Left lung (tissue), 10 donors: ENCODE results near the gene EHBP1. TPM values are rescaled to one million over a fixed set of nuclear protein-coding genes. Genes with fewer than 3 reads are reported as not detected.

ENCODE experiments used
- ATAC-seq: fragments of 200-7000 bp; cut with Tn5 transposase; one replicate; pipeline ENCODE4 v1.9.1; 2020; ENCODE audit warnings: moderate library complexity
- DNase-seq, 4 donors: peaks; one replicate each; pipeline ENCODE4 v3.0.0-alpha.2; 2013 to 2020
- H3K27ac ChIP-seq, 2 donors: fragments of 200-600 bp; sonication (generic) in 1 of 2; one replicate each; pipeline versions ENCODE4 v1.5.0 to v1.8.0; 2020 to 2021
- H3K27me3 ChIP-seq, 2 donors: fragments of 200-600 bp; sonication (generic) in 1 of 2; one replicate each; pipeline versions ENCODE4 v1.5.0 to v1.8.0; 2020 to 2021
- H3K36me3 ChIP-seq, 2 donors: fragments of 200-600 bp; sonication (generic) in 1 of 2; one replicate each; pipeline versions ENCODE4 v1.5.0 to v1.8.0; 2020 to 2021
- H3K4me1 ChIP-seq, 2 donors: fragments of 200-600 bp; one replicate each; pipeline ENCODE4 v1.8.0; 2021
- H3K4me3 ChIP-seq, 2 donors: fragments of 200-600 bp; sonication (generic) in 1 of 2; one replicate each; pipeline versions ENCODE4 v1.5.0 to v1.8.0; 2020 to 2021; ENCODE audit warnings: mild to moderate bottlenecking in 1 of 2
- H3K9me3 ChIP-seq, 2 donors: fragments of 200-600 bp; sonication (generic) in 1 of 2; one replicate each; pipeline versions ENCODE4 v1.5.0 to v1.8.0; 2020 to 2021
- intact Hi-C, 2 donors: fragments of 100-400 bp; cut with DNase I; formaldehyde crosslinking; loops; one replicate each; pipeline versions ENCODE4 v1.11.2 to v1.14.2; 2022
- polyA plus RNA-seq, 6 donors: library from polyadenylated mRNA; unstranded; fragments of 120-200 nt; gene quantifications; one replicate each; pipeline ENCODE4 v1.2.1, GENCODE V29; 2013; ENCODE audit not compliant: insufficient read length in 6 of 6
- total RNA-seq, 2 donors: library from RNA; stranded (reverse); fragmentation: NEBNext Ultra II Directional; extraction: Animal tissue kit (Norgen Biotek cat#: 25700); gene quantifications; one replicate each; pipeline ENCODE4 v1.2.1, GENCODE V29; 2021
- TF ChIP-seq, protein P1 (sequence below), 2 donors: fragments of 200-600 bp; sonication (generic) in 1 of 2; IDR thresholded peaks; one replicate each; pipeline versions ENCODE4 v1.5.0 to v1.8.0; 2021; ENCODE audit warnings: antibody characterized with exemption in 2 of 2
- donor health status: DM: no; HTN: yes; CAD: no.
- donor health status: DM: no; HTN: no; CAD: no.

The EHBP1 gene
- total and polyA plus RNA-seq, 8 donors: 35.4 to 48.9 (median 38.9) TPM

DNA sequence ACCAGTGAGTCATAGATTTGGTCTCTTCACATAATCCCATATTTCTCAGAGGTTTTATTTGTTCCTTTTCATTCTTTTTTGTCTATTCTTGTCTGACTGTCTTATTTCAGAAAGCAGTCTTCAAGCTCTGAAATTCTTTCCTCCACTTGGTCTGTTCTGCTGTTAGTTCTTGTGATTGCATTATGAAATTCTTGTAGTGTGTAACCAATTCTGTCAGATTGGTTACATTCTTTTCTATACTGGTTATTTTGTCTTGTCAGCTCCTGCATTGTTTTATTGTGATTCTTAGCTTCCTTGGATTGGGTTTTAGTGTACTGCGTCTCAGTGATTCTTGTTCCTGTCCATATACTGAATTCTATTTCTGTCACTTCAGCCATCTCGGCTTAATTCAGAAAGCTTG is 18.6 kb downstream of the EHBP1 start:
- Histone ChIP-seq H3K4me3 (no peak overlapping the region), H3K4me1 (no peaks in the 10 kb centered on the region), H3K36me3 (no peaks in the 10 kb centered on the region), H3K27ac (no peak overlapping the region), H3K9me3 (peaks cover 0 to 10% of the 10 kb centered on the region in 2 donors), H3K27me3 (no peaks in the 10 kb centered on the region)
- intact Hi-C loops: no loop called here
- DNase-seq: no peak
- TF ChIP-seq, protein P1, sequence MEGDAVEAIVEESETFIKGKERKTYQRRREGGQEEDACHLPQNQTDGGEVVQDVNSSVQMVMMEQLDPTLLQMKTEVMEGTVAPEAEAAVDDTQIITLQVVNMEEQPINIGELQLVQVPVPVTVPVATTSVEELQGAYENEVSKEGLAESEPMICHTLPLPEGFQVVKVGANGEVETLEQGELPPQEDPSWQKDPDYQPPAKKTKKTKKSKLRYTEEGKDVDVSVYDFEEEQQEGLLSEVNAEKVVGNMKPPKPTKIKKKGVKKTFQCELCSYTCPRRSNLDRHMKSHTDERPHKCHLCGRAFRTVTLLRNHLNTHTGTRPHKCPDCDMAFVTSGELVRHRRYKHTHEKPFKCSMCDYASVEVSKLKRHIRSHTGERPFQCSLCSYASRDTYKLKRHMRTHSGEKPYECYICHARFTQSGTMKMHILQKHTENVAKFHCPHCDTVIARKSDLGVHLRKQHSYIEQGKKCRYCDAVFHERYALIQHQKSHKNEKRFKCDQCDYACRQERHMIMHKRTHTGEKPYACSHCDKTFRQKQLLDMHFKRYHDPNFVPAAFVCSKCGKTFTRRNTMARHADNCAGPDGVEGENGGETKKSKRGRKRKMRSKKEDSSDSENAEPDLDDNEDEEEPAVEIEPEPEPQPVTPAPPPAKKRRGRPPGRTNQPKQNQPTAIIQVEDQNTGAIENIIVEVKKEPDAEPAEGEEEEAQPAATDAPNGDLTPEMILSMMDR (IDR thresholded peaks at IDR 0.05): no peak
- ATAC-seq: no peak

DNA sequence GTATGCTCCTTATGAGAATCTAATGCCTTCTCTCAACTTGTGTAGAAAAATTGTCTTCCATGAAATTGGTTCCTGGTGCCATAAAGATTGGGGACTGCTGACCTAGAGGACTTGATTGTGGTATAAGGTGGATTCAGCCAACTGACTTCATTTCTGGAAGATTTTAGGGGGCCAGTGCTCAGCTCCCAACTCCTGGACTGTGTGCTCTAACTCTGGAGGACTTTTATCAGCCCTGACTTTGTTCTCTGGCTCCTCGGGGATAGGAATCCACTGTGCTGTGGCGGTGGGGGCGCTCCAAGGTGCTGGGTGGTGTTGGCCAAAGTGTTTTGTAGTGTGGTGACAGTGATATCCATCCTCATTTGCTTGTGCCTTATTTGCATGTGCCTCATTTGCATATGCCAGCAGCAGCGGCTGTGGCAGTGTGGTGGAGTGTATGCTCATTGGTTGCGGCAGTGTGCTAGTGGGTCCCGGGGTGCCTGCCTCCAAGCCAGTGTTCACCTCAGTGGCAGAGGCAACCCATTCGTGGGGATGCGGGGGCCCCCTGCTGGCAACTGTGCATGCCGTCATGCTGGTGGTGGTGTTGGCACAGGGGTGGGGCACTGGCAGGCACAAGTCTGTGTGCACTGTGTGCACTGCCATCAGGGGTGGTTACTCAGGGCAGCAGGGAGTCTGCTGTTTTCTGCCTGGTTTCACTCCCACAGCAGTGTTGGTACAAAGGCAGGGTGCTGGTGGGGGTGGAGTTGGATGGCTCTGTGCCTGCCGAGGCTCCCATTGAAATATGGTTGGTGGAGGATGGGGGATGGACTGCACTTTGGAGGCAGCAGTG is 19.6 kb downstream of the EHBP1 start:
- Histone ChIP-seq H3K27me3 (no peaks in the 10 kb centered on the region), H3K4me3 (no peak overlapping the region), H3K36me3 (no peaks in the 10 kb centered on the region), H3K27ac (no peak overlapping the region), H3K9me3 (peaks cover 0 to 10% of the 10 kb centered on the region in 2 donors), H3K4me1 (no peaks in the 10 kb centered on the region)
- TF ChIP-seq, protein P1 (IDR thresholded peaks at IDR 0.05): no peak
- ATAC-seq (peak; percentile 30), DNase-seq (peak in 1 of 4 donors; percentile 73)
- intact Hi-C loops: no loop called here

DNA sequence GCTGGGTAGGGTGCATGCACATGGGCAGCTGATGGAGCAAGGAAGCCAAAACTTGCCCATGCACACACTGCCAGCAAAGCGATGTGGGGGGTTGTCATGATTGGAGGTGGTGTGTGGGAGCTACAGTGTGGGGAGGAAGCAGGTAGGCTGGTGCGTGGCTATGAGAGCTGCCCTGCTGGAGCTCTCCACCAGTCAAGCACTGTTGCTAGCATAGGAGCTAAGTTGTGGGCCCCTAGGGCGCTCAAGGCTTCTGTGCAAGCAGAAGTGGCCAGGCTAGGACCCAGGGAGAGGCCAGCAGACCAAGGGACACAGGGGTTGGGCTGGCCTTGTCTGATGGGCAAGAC is 20.2 kb downstream of the EHBP1 start:
- intact Hi-C loops: no loop called here
- H3K36me3 ChIP-seq: no peaks in the 10 kb centered on the region
- no peaks in the 10 kb centered on the region for H3K27me3 ChIP-seq
- peak in 1 of 4 donors; percentile 49 for DNase-seq
- no peaks in the 10 kb centered on the region for H3K4me1 ChIP-seq
- ATAC-seq: no peak
- TF ChIP-seq, protein P1 (IDR thresholded peaks at IDR 0.05): no peak
- H3K4me3 ChIP-seq: no peak overlapping the region
- H3K27ac ChIP-seq: no peak overlapping the region
- H3K9me3 ChIP-seq: peaks cover 0 to 10% of the 10 kb centered on the region in 2 donors

DNA sequence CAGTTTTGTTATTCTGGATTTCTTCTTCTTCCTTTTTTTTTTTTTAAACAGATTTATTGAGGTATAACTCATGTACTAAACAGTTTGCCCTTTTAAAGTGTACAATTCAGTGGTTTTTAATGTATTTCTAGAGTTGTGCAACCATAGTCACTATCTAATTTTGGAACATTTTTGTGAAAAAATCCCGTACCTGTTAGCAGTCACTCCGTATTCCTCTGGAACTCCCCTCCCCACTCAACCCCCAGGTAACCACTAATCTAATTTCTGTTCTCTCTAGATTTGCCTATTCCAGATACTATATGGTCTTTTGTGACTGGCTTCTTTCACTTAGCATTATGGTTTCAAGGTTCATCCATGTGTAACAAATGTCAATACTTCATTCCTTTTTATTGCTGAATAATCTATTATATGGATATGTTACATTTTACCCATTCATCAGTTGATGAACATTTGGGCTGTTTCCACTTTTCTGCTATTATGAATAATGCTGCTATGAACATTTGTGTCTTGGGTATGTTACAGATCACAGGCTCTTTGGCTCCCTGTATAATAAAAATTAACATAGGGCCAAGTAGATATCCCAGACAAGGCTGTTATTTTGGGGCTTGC is 21.9 kb downstream of the EHBP1 start:
- DNase-seq (no peak), ATAC-seq (no peak)
- H3K4me1 ChIP-seq: no peaks in the 10 kb centered on the region
- H3K27ac ChIP-seq: no peak overlapping the region
- peaks cover 0 to 27% of the 10 kb centered on the region in 2 donors for H3K9me3 ChIP-seq
- intact Hi-C loops: no loop called here
- H3K4me3 ChIP-seq: no peak overlapping the region
- H3K36me3 ChIP-seq: no peaks in the 10 kb centered on the region
- TF ChIP-seq, protein P1 (IDR thresholded peaks at IDR 0.05): no peak
- H3K27me3 ChIP-seq: no peaks in the 10 kb centered on the region

DNA sequence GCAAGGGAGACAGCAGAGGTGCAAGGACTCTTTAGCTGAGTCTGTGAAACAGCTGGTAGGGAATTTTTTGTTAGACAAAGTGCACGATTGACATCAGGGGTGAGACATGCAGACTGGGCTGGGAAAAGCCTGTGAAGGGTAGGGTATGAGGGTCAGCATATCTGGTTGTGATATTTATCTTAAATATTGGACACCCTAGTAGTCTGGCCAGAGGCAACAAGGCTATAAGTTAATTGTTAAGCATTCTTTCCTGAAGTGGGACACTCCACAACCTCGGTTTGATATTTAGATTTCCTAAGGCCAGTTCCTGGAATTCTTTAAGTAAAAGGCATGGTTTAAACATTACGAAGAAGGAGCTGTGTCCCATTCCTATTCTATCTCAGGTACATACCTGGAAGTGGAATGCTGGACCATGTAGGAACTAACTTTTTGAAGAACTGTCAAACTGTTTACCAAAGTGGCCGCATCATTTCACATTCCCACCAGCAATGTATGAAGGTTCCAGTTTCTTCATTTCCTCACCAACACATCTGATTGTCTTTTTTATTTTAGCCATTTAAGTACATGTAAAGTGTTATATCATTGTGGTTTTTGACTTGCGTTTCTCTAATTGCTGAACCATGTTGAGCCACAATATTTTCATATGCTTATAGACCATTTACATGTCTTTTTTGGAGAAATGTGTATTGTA is 22.5 kb downstream of the EHBP1 start:
- Histone ChIP-seq H3K27ac (no peak overlapping the region), H3K4me1 (no peaks in the 10 kb centered on the region), H3K36me3 (no peaks in the 10 kb centered on the region), H3K9me3 (peaks cover 0 to 27% of the 10 kb centered on the region in 2 donors), H3K27me3 (no peaks in the 10 kb centered on the region), H3K4me3 (no peak overlapping the region)
- ATAC-seq: no peak
- TF ChIP-seq, protein P1 (IDR thresholded peaks at IDR 0.05): no peak
- DNase-seq: no peak
- intact Hi-C loops: no loop called here
